NCI-H128 (cell line): ENCODE results near the gene IL1B.

Experiments
- DNase-seq: peaks from one replicate; lab custom pipeline; 2025; ENCODE audit not compliant: unreplicated experiment; lab: John Stamatoyannopoulos, UW

Gene IL1B

GRCh38 chr2:112836695-112837117 is at the start of gene IL1B:
IL1B (minus strand) TSS chr2:112836779; CDS start chr2:112836229, 550 bp downstream.
- DNase-seq: no peak

- no peak for DNase-seq
Measured at GRCh38 chr2:112886291-112886690, 49.7 kb upstream of the IL1B start.

- DNase-seq: no peak
Measured at GRCh38 chr2:112885506-112885902, 48.9 kb upstream of the IL1B start.

- DNase-seq: no peak
Measured at GRCh38 chr2:112884869-112885505, 48.4 kb upstream of the IL1B start.

GRCh38 chr2:112883669-112884068 is 47.1 kb upstream of the IL1B start:
- no peak for DNase-seq

- no peak for DNase-seq
Measured at GRCh38 chr2:112881217-112881985, 44.8 kb upstream of the IL1B start.

- DNase-seq: no peak
Measured at GRCh38 chr2:112880696-112881095, 44.1 kb upstream of the IL1B start.

GRCh38 chr2:112880091-112880531 is 43.5 kb upstream of the IL1B start:
- DNase-seq: no peak

- DNase-seq: no peak
Measured at GRCh38 chr2:112879491-112880041, 43.0 kb upstream of the IL1B start.

GRCh38 chr2:112877423-112877822 is 40.8 kb upstream of the IL1B start:
- no peak for DNase-seq

- DNase-seq: no peak
Measured at GRCh38 chr2:112876971-112877361, 40.4 kb upstream of the IL1B start.

GRCh38 chr2:112876257-112876970 is 39.8 kb upstream of the IL1B start:
- DNase-seq: no peak

GRCh38 chr2:112870841-112871835 is 34.6 kb upstream of the IL1B start:
- DNase-seq: no peak

GRCh38 chr2:112869258-112869842 is 32.8 kb upstream of the IL1B start:
- peak; percentile 49 for DNase-seq

GRCh38 chr2:112867701-112868631 is 31.4 kb upstream of the IL1B start:
- DNase-seq: no peak

GRCh38 chr2:112866128-112866835 is 29.7 kb upstream of the IL1B start:
- DNase-seq: no peak

- DNase-seq: no peak
Measured at GRCh38 chr2:112864072-112864471, 27.5 kb upstream of the IL1B start.
